IMR-90 (cell line): ENCODE results near the gene ARHGAP8. TPM values are rescaled to one million over a fixed set of nuclear protein-coding genes. Genes with fewer than 3 reads are reported as not detected.

ENCODE experiments used
- ATAC-seq: fragments of 200-7000 bp; cut with Tn5 transposase; 2 replicates; pipeline ENCODE4 v1.9.1; 2020; ENCODE audit warnings: low read depth, mild to moderate bottlenecking, moderate library complexity
- BruUV-seq: library from RNA; stranded (reverse); fragments of 400-500 nt; replicated peaks from 2 replicates; lab custom pipeline; 2021; lab: Mats Ljungman, UMichigan
- CTCF ChIA-PET: fragments of 300-600 bp; formaldehyde crosslinking; extraction: SDS; loops from one replicate; lab custom pipeline; 2021; ENCODE audit warnings: antibody characterized with exemption; lab: Yijun Ruan, JAX
- POLR2A ChIA-PET: fragments of 300-600 bp; sonication (Branson Sonifier 250); formaldehyde crosslinking; loops from one replicate; lab custom pipeline; 2022; ENCODE audit warnings: antibody characterized with exemption; ENCODE audit not compliant: unreplicated experiment; lab: Charles Lee
- DNase-seq: peaks from one replicate; pipeline ENCODE4 v3.0.0; 2013
- H2AFZ ChIP-seq: replicated peaks from 2 replicates; pipeline ENCODE3; 2013; ENCODE audit warnings: low read length, mild to moderate bottlenecking; ENCODE audit not compliant: poor library complexity
- H2AK5ac ChIP-seq: 2 replicates; pipeline ENCODE4 v1.6.1; 2013; ENCODE audit warnings: low read depth, low read length, inconsistent platforms
- H2AK9ac ChIP-seq: replicated peaks from 2 replicates; pipeline ENCODE3; 2013; ENCODE audit warnings: mild to moderate bottlenecking, low read depth, low read length, moderate library complexity; ENCODE audit not compliant: poor library complexity
- H2BK120ac ChIP-seq: 2 replicates; pipeline ENCODE4 v1.6.1; 2013; ENCODE audit warnings: low read depth, low read length, inconsistent platforms
- H2BK15ac ChIP-seq: 3 replicates; pipeline ENCODE4 v1.6.1; 2013; ENCODE audit warnings: low read depth, low read length, inconsistent platforms
- H2BK20ac ChIP-seq: 2 replicates; pipeline ENCODE4 v1.6.1; 2013; ENCODE audit warnings: low read depth, mild to moderate bottlenecking, inconsistent platforms, low read length, moderate library complexity
- H2BK5ac ChIP-seq: 2 replicates; pipeline ENCODE4 v1.6.1; 2013; ENCODE audit warnings: mild to moderate bottlenecking, low read depth, low read length, inconsistent platforms; ENCODE audit not compliant: poor library complexity, severe bottlenecking
- H3K14ac ChIP-seq: replicated peaks from 2 replicates; pipeline ENCODE4 v1.6.1; 2013; ENCODE audit warnings: low read depth, low read length, inconsistent platforms
- H3K18ac ChIP-seq: 2 replicates; pipeline ENCODE4 v1.6.1; 2013; ENCODE audit warnings: low read depth, low read length, control low read depth
- H3K23ac ChIP-seq: 2 replicates; pipeline ENCODE4 v1.6.1; 2013; ENCODE audit warnings: low read depth, low read length, inconsistent platforms
- H3K27ac ChIP-seq: 2 replicates; pipeline ENCODE4 v1.5.1; 2013; ENCODE audit warnings: mild to moderate bottlenecking, control low read depth, low read length; ENCODE audit not compliant: insufficient read depth
- H3K27me3 ChIP-seq: 2 replicates; pipeline ENCODE4 v1.6.1; 2013; ENCODE audit warnings: low read length; ENCODE audit not compliant: control insufficient read depth, insufficient read depth
- H3K36me3 ChIP-seq: 2 replicates; pipeline ENCODE4 v1.6.1; 2013; ENCODE audit warnings: low read length, mixed read lengths; ENCODE audit not compliant: control insufficient read depth, insufficient read depth
- H3K4ac ChIP-seq: 2 replicates; pipeline ENCODE4 v1.6.1; 2013; ENCODE audit warnings: low read depth, low read length, inconsistent platforms
- H3K4me1 ChIP-seq: 2 replicates; pipeline ENCODE4 v1.6.1; 2013; ENCODE audit warnings: low read length, mixed read lengths; ENCODE audit not compliant: control insufficient read depth, insufficient read depth
- H3K4me2 ChIP-seq: 2 replicates; pipeline ENCODE4 v1.6.1; 2013; ENCODE audit warnings: low read depth, mild to moderate bottlenecking, control low read depth, low read length, moderate library complexity
- H3K4me3 ChIP-seq: 2 replicates; pipeline ENCODE4 v1.5.1; 2013; ENCODE audit warnings: low read depth, mild to moderate bottlenecking, control low read depth, low read length, moderate library complexity; ENCODE audit not compliant: insufficient read depth
- H3K56ac ChIP-seq: 2 replicates; pipeline ENCODE4 v1.6.1; 2013; ENCODE audit warnings: low read length, inconsistent platforms; ENCODE audit not compliant: insufficient read depth; ENCODE audit errors: extremely low read depth
- H3K79me1 ChIP-seq, 2 experiments: 2 replicates each; pipeline ENCODE4 v1.6.1; 2013; ENCODE audit warnings: low read length in 2 of 2, inconsistent platforms in 1 of 2, low read depth in 1 of 2
- H3K9ac ChIP-seq: 2 replicates; pipeline ENCODE4 v1.6.1; 2013; ENCODE audit warnings: low read depth, low read length, control low read depth
- H3K9me1 ChIP-seq: 2 replicates; pipeline ENCODE4 v1.6.1; 2013; ENCODE audit warnings: low read length, inconsistent platforms; ENCODE audit not compliant: insufficient read depth
- H3K9me3 ChIP-seq: 2 replicates; pipeline ENCODE4 v1.6.1; 2013; ENCODE audit warnings: low read length; ENCODE audit not compliant: control insufficient read depth, insufficient read depth
- H4K20me1 ChIP-seq: 2 replicates; pipeline ENCODE4 v1.6.1; 2013; ENCODE audit warnings: low read length, inconsistent platforms; ENCODE audit not compliant: insufficient read depth
- H4K5ac ChIP-seq: 2 replicates; pipeline ENCODE4 v1.6.1; 2013; ENCODE audit warnings: mild to moderate bottlenecking, low read depth, low read length, control low read depth
- H4K8ac ChIP-seq, 2 experiments: 2 replicates each; pipeline ENCODE4 v1.6.1; 2013; ENCODE audit warnings: low read depth in 2 of 2, low read length in 2 of 2, control low read depth in 1 of 2, inconsistent platforms in 1 of 2
- H4K91ac ChIP-seq: 2 replicates; pipeline ENCODE4 v1.6.1; 2013; ENCODE audit warnings: low read depth, low read length, inconsistent platforms; ENCODE audit not compliant: insufficient read depth
- BHLHE40 ChIP-seq: fragments of 150-350 bp; IDR thresholded peaks from 2 replicates; pipeline ENCODE4 v1.6.1; 2016; ENCODE audit warnings: mild to moderate bottlenecking, low read depth, low read length
- CHD1 ChIP-seq: IDR thresholded peaks from 2 replicates; pipeline ENCODE4 v1.6.1; 2012; ENCODE audit warnings: low read depth, low read length, improper control_type of control experiment
- MXI1 ChIP-seq: IDR thresholded peaks from 2 replicates; pipeline ENCODE4 v1.6.1; 2012; ENCODE audit warnings: low read depth, mild to moderate bottlenecking, low read length, moderate library complexity, borderline replicate concordance
- NFE2L2 ChIP-seq: fragments of 150-350 bp; IDR thresholded peaks from 2 replicates; pipeline ENCODE4 v1.6.1; 2016; ENCODE audit warnings: low read depth, mild to moderate bottlenecking, low read length
- RAD21 ChIP-seq: IDR thresholded peaks from 2 replicates; pipeline ENCODE4 v1.6.1; 2012; ENCODE audit warnings: low read length, improper control_type of control experiment
- WGBS, 2 experiments: methylation state at CpG; one replicate each; pipeline versions ENCODE4 v1.1.5 to v1.1.7; 2013; ENCODE audit warnings: missing lambda C conversion rate in 2 of 2; ENCODE audit not compliant: insufficient read length in 1 of 2; ENCODE audit errors: extremely low coverage in 2 of 2; 5-methylcytosine and 5-hydroxymethylcytosine counted together
- dilution Hi-C: fragments of 300-500 bp; cut with HindIII; formaldehyde crosslinking; loops from one replicate; pipeline ENCODE4 v1.14.3; 2018; ENCODE audit warnings: low sequenced_read_pairs; ENCODE audit not compliant: unreplicated experiment
- in situ Hi-C: fragments of 300-500 bp; cut with MboI; formaldehyde crosslinking; loops from 3 replicates; pipeline ENCODE4 v1.14.3; 2019; ENCODE audit warnings: low sequenced_read_pairs, inconsistent platforms, mixed read lengths
- intact Hi-C: fragments of 100-400 bp; cut with micrococcal nuclease; formaldehyde crosslinking; loops from 2 replicates; pipeline ENCODE4 v1.10.0; 2022
- polyA plus RNA-seq, 3 experiments: library from polyadenylated mRNA; depleted of rRNA; stranded (reverse); fragments of >200 nt; gene quantifications; 2 replicates each; pipeline ENCODE4 v1.2.3, GENCODE V29; 2012; ENCODE audit warnings: low replicate concordance in 1 of 3
- total RNA-seq: library from RNA; depleted of rRNA; stranded (reverse); fragments of >200 nt; gene quantifications from 2 replicates; pipeline ENCODE4 v1.2.3, GENCODE V29; 2012

ARHGAP8 gene
- total and polyA plus RNA-seq, 2 of the 4 experiments (the other 2 are of a cell fraction), result 0.18 to 0.21 TPM

GRCh38 chr22:44764373-44764772 is 12.0 kb downstream of the ARHGAP8 start:
- Histone ChIP-seq H2BK120ac (no peak overlapping the region), H3K18ac (no peak overlapping the region), H3K9me1 (peaks cover 2% of the 10 kb centered on the region; the same call in 1 of the 2 replicates), H3K4me3 (no peak overlapping the region), H4K8ac (no peak overlapping the region), H3K79me1 (no peaks in the 10 kb centered on the region), H3K14ac (no peak overlapping the region), H2AK5ac (no peak overlapping the region), H3K4ac (no peak overlapping the region), H2BK20ac (no peak overlapping the region), H3K56ac (no peak overlapping the region), H3K27ac (no peak overlapping the region), H3K4me1 (no peaks in the 10 kb centered on the region), H4K5ac (no peak overlapping the region), H4K20me1 (no peaks in the 10 kb centered on the region), H2BK15ac (no peak overlapping the region), H3K4me2 (no peak overlapping the region), H3K36me3 (no peaks in the 10 kb centered on the region), H2AK9ac (no peak overlapping the region), H3K23ac (no peak overlapping the region), H3K9me3 (no peaks in the 10 kb centered on the region), H2BK5ac (no peak overlapping the region), H2AFZ (no peak overlapping the region), H3K9ac (no peak overlapping the region), H3K27me3 (peaks cover 45% of the 10 kb centered on the region), H4K91ac (no peak overlapping the region)
- ChIA-PET CTCF (no interaction called here), POLR2A (no interaction called here)
- intact Hi-C loops, result no loop called here
- no peak for TF ChIP-seq NFE2L2
- no peak for TF ChIP-seq BHLHE40
- TF ChIP-seq MXI1, result no peak
- no peak for TF ChIP-seq RAD21
- TF ChIP-seq CHD1, result no peak
- in situ Hi-C loops, result no loop called here
- BruUV-seq, result no TSS peak
- dilution Hi-C loops, result no loop called here
- DNase-seq, result no peak
- ATAC-seq, result no peak
- 74% methylated on average over 12 of the region's 17 CpGs; no CpG with 5 or more reads in 1 of the 2 experiments for WGBS, 2 experiments
